ENCODE data around the gene DYNLT4. TPM values are rescaled to one million over a fixed set of nuclear protein-coding genes. Genes with fewer than 3 reads are reported as not detected.

The DYNLT4 gene
- total and polyA plus RNA-seq, 2 of the 13 experiments (the other 11 are each of a cell fraction or from before 2014, with no cell fraction given) = 0.77 TPM; not detected in 1

- peak in 1 of 2 experiments; percentile 28; a peak in 1 of 4 replicates for TF ChIP-seq REST (IDR thresholded peaks at IDR 0.05; ENCODE audit: borderline replicate concordance in 1 of 2, low read depth in 1 of 2, low read length in 2 of 2)
- TF ChIP-seq ZNF552 (CRISPR knock-in tag; IDR thresholded peaks at IDR 0.05; ENCODE audit: borderline replicate concordance) = no peak
- TF ChIP-seq MZF1 (CRISPR knock-in tag; IDR thresholded peaks at IDR 0.05; ENCODE audit: borderline replicate concordance) = no peak
- TF ChIP-seq NCOR1 (IDR thresholded peaks at IDR 0.05; ENCODE audit: borderline replicate concordance, low read length) = no peak; the same call in 1 of the 2 replicates
- TF ChIP-seq MLXIP (CRISPR knock-in tag; IDR thresholded peaks at IDR 0.05; ENCODE audit: borderline replicate concordance) = no peak
- peak; percentile 46; the same call in 1 of the 2 replicates for TF ChIP-seq ZNF574 (CRISPR knock-in tag; IDR thresholded peaks at IDR 0.05)
- TF ChIP-seq RAD21 (CRISPR knock-in tag; IDR thresholded peaks at IDR 0.05) = peak; percentile 28; the same call in 1 of the 2 replicates
- no peak for TF ChIP-seq NFAT5 (CRISPR knock-in tag; IDR thresholded peaks at IDR 0.05)
Observed at GRCh38 chr1:44808938-44809917, 2.1 kb upstream of the DYNLT4 start (continued).
